Omental fat pad (tissue), 4 donors: ENCODE measurements around the gene DYNLT4. TPM values are rescaled to one million over a fixed set of nuclear protein-coding genes. Genes with fewer than 3 reads are reported as not detected.

Source experiments
- ATAC-seq: fragments of 150-250 bp; one replicate; pipeline ENCODE4 v1.9.1; 2016; ENCODE audit warnings: mild to moderate bottlenecking, moderate library complexity; ENCODE audit not compliant: low FRiP score
- DNase-seq: peaks from one replicate; pipeline ENCODE4 v3.0.0-alpha.2; 2019; ENCODE audit warnings: low spot score
- CTCF ChIP-seq, 3 donors: fragments of 450-650 bp; IDR thresholded peaks; one replicate each; pipeline ENCODE4 v1.5.1; 2016 to 2017; ENCODE audit warnings: antibody characterized with exemption in 3 of 3, mild to moderate bottlenecking in 3 of 3, moderate library complexity in 2 of 3
- total RNA-seq, 4 donors: library from RNA; depleted of rRNA; stranded (reverse); fragments of >200 nt; gene quantifications; one replicate each; pipeline ENCODE4 v1.1.0, GENCODE V29; 2016

DYNLT4 gene
- total RNA-seq, 4 donors from 2014 or later = 0.65 to 6.3 TPM; not detected in 2

DNA sequence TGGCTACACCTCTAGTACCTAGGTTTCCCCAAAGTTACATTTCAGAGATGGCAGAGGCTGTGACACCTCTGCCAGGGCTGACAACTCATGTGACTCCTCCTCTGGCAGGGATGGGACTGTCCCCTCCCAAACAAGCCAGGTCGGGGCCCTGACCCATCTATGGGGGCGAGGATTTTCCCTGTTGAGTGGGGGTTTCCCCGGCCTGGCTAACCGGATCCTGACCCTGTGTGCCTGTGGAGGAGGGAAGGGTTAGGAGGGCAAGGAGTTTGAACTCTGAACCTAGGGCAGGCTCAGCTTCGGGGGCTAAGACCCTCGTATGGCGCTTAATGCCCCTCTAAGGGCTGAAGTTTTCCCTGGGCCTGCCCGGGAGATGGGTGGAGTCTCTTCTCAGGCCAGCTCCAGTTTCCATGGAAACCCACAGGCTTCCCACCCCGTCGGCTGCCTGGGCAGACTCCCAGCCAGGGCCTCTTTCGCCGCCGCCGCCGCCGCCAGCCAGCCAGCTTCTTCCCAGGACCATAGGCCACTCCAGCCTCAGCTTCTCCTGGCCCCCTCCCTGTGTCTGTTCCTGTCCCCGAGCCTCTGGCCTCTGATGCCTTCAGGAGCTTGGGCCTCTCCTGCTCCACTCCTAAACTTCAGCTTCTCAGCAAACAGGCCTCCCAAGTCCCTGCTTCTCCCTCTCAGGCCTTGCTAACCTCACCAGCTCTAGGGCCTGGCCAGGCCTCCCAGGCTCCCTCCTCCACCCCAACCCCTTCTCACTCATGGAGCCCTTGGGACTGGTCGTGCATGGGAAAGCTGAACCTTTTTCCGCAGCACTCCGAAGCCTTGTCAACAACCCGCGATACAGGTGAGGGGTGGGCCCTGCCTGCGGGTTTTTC, 1.1 kb upstream of the DYNLT4 start, which contains the start of gene BTBD19:
Gene BTBD19 (plus strand): TSS at position 461 of the 875 bp plus-strand sequence. CDS start 298 bp downstream, at position 759.
- no peak for TF ChIP-seq CTCF (IDR thresholded peaks at IDR 0.05)
- peak; percentile 10 for ATAC-seq
- no peak for DNase-seq

DNA sequence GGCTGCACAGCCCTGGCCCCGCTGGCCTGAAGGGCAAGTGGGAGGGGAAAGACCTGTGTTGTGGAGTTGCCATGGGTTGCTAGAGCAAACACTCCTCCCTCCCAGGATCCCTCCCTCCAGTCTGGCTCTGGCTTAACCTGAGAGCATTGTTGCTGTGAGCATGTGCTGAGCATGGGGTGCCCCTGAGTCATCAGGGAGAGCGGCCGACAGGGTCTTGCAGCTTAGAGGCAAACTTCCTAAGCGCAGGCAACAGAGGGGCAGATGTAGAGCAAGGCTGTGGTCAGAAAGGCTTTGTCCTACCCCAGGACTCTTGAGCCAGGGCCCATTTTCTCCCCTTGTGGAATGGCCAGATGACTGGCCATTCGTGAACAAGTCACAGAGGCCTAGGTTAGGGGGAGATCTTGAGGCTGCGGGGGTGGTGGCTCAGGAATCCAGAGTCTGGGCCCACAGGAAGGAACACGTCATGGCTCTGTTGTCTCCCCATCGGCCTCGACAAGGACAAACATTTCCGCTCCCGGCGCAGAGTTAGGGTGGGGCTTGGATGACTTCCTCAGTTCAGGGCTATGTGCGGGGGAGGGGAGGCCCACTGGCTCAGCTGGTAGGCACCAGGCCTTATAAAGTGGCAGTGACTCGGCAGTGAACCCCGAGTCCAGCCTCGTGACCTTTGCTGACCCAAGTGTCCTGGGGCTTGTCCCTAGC, 362 bp upstream of the DYNLT4 start:
- ATAC-seq (peak; percentile 82), DNase-seq (peak; percentile 86)

DNA sequence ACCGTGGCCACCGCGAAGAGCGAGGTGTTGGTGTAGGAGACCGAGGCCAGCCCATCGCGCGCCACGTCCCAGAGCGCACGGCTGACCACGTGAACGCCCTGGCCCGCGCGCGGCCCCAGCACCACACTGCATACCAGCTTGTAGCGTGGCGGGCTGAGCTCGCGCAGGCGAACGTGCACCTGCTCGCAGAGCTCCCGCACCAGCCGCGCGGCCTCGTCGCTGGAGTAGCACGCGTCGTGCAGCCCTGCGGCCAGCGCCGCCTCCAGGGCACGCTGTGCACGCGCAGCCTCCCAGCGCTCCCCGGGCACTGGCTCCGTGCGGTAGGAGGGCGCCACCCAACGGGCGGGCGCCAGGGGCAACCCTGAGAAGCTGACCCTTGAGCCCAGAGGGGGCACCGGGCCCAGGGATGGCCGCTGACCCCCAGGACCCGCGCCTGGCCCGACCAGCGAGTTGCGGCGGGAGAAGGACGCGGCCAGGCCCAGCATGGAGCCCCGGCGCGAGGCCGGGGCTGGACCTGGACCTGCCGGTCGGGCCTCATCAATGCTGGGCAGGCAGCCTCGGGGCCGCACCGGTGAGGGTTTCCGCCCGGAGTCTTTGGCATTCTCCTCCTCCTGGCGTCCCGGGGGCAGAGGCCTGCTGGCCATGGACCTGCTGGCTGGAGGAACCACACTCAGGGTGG, 987 bp downstream of the DYNLT4 start:
- TF ChIP-seq CTCF (IDR thresholded peaks at IDR 0.05) = no peak
- DNase-seq = no peak
- ATAC-seq = no peak

More for the DNA sequence above, 362 bp upstream of the DYNLT4 start:
- TF ChIP-seq CTCF (IDR thresholded peaks at IDR 0.05) = no peak

- ATAC-seq (no peak), DNase-seq (no peak)
- no peak for TF ChIP-seq CTCF (IDR thresholded peaks at IDR 0.05)
These were observed 1.7 kb downstream of the DYNLT4 start for GRCh38 chr1:44805311-44806024.

- ATAC-seq = no peak
- TF ChIP-seq CTCF (IDR thresholded peaks at IDR 0.05) = no peak
- DNase-seq = no peak
These were observed 3.6 kb downstream of the DYNLT4 start for GRCh38 chr1:44803312-44804095.

DNA sequence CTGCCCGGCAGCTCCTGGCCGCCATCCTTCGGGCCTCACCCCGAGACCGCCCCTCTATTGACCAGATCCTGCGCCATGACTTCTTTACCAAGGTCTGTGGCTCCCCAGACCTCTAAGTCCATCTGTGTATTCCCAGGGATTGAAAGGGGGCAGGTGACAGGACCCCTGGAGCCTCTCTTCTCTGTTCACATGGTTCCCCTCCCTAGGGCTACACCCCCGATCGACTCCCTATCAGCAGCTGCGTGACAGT, 4.2 kb downstream of the DYNLT4 start:
- no peak for TF ChIP-seq CTCF (IDR thresholded peaks at IDR 0.05)
- no peak for DNase-seq
- ATAC-seq = no peak
